ENCODE results near the gene ZNF697. TPM values are rescaled to one million over a fixed set of nuclear protein-coding genes. Genes with fewer than 3 reads are reported as not detected.
A peak's percentile ranks its signal among the peaks of the same experiment; 100 is the strongest.

Gene ZNF697
- total RNA-seq, 1 experiment from 2014 or later: 17.4 TPM

- no peak overlapping the region for H3K4me2 ChIP-seq (ENCODE audit: insufficient read depth, insufficient read length, low read length)
- H3K18ac ChIP-seq (ENCODE audit: insufficient read length, low read depth, low read length): no peak overlapping the region
- Mint-ChIP-seq H3K4me1 (peaks cover 35 to 37% of the 10 kb centered on the region in 2 experiments), H3K36me3 (ENCODE audit: insufficient read depth in 1 of 3, low read depth in 3 of 3) (no peaks in the 10 kb centered on the region), H3K27me3 (ENCODE audit: low read depth) (no peaks in the 10 kb centered on the region), H3K4me3 (no peak overlapping the region), H3K27ac (peak overlapping the region; percentile 33 to 87 (median 50); a peak in 4 of 7 replicates), H3K9me3 (no peaks in the 10 kb centered on the region; a peak in 1 of 5 replicates)
- H2BK15ac ChIP-seq (ENCODE audit: low read depth, low read length): no peak overlapping the region
- no peak overlapping the region for H2BK12ac ChIP-seq (ENCODE audit: insufficient read length, low read depth, low read length)
- no peak overlapping the region for H2BK120ac ChIP-seq (ENCODE audit: low read depth, low read length, poor library complexity, severe bottlenecking)
- H3K56ac ChIP-seq (ENCODE audit: insufficient read length, low read depth, low read length): no peak overlapping the region
- no peaks in the 10 kb centered on the region for H3K79me2 ChIP-seq (ENCODE audit: insufficient read depth, low read length)
- WGBS (ENCODE audit: extremely low coverage, insufficient read length, low lambda C conversion rate): no CpG with 5 or more reads among the region's 4 CpGs
- H3K14ac ChIP-seq (ENCODE audit: insufficient read depth, low read length): no peak overlapping the region
- no peak for TF ChIP-seq CTCF (conservative IDR thresholded peaks at IDR 0.05)
- no peak overlapping the region for H3K23ac ChIP-seq (ENCODE audit: insufficient read length, low read depth, low read length)
- no peak overlapping the region for H4K91ac ChIP-seq (ENCODE audit: insufficient read length, low read depth, low read length)
- H4K5ac ChIP-seq (ENCODE audit: insufficient read length, low read depth, low read length): no peak overlapping the region
- no peak overlapping the region for H3T11ph ChIP-seq (ENCODE audit: low read length)
- H2AK5ac ChIP-seq (ENCODE audit: insufficient read length, low read length): no peak overlapping the region
- H3K9ac ChIP-seq (ENCODE audit: extremely low read depth, insufficient read length, low read length): no peak overlapping the region
- no peaks in the 10 kb centered on the region for H3K9me3 ChIP-seq (ENCODE audit: control insufficient read depth, low read depth, low read length)
- no peak overlapping the region for H2BK20ac ChIP-seq (ENCODE audit: low read depth, low read length, poor library complexity, severe bottlenecking)
- H4K20me1 ChIP-seq (ENCODE audit: control insufficient read depth, insufficient read depth, insufficient read length): no peaks in the 10 kb centered on the region
- H3K4me1 ChIP-seq (ENCODE audit: insufficient read depth, low read length): peaks cover 9% of the 10 kb centered on the region; the same call in 1 of the 2 replicates
- no peak overlapping the region for H3K27ac ChIP-seq (ENCODE audit: insufficient read length, low read depth, low read length)
- H2BK5ac ChIP-seq (ENCODE audit: insufficient read length, low read length): no peak overlapping the region
- no peak for DNase-seq
- no peaks in the 10 kb centered on the region for H3K23me2 ChIP-seq (ENCODE audit: insufficient read length, low read depth, low read length, poor library complexity, severe bottlenecking)
- no peak overlapping the region for H4K8ac ChIP-seq (replicated peaks; ENCODE audit: insufficient read length, low read depth, low read length)
- no peak overlapping the region for H3K4ac ChIP-seq (ENCODE audit: low read depth, low read length)
- no peaks in the 10 kb centered on the region for H3K27me3 ChIP-seq (ENCODE audit: insufficient read depth, low read length)
- H2AFZ ChIP-seq (ENCODE audit: low read length): peak overlapping the region; percentile 61
- H3K79me1 ChIP-seq (ENCODE audit: insufficient read depth, low read depth, low read length, poor library complexity, severe bottlenecking): no peaks in the 10 kb centered on the region
Observed at GRCh38 chr1:119674111-119674526, 26.1 kb upstream of the ZNF697 start.

Measured in H9 (cell line).